Esophagus squamous epithelium (tissue), 5 donors: Measurements from ENCODE around the gene SCAMP1. TPM values are rescaled to one million over a fixed set of nuclear protein-coding genes. Genes with fewer than 3 reads are reported as not detected.

ENCODE experiments used
- DNase-seq: peaks from one replicate; lab custom pipeline; 2025; lab: John Stamatoyannopoulos, UW
- H3K27ac ChIP-seq, 4 donors: fragments of 200-600 bp; sonication (generic); one replicate each; pipeline ENCODE4 v1.5.1; 2016 to 2019; ENCODE audit warnings: mild to moderate bottlenecking in 1 of 4
- H3K27me3 ChIP-seq, 4 donors: fragments of 200-600 bp; sonication (generic); 1 replicate in 3 of 4; 2 replicates in 1 of 4; pipeline versions ENCODE4 v1.5.1 to v1.6.0; 2017 to 2021; ENCODE audit warnings: antibody characterized with exemption in 1 of 4
- H3K36me3 ChIP-seq, 3 donors: fragments of 200-600 bp; sonication (generic); one replicate each; pipeline ENCODE4 v1.5.1; 2016 to 2019
- H3K4me1 ChIP-seq, 3 donors: fragments of 200-600 bp; sonication (generic); one replicate each; pipeline ENCODE4 v1.5.1; 2017 to 2019
- H3K4me3 ChIP-seq, 4 donors: fragments of 200-600 bp; sonication (generic); 1 replicate in 3 of 4; 2 replicates in 1 of 4; pipeline ENCODE4 v1.5.1; 2016 to 2019; ENCODE audit warnings: mild to moderate bottlenecking in 2 of 4, moderate library complexity in 1 of 4
- H3K9me3 ChIP-seq, 3 donors: fragments of 200-600 bp; sonication (generic); one replicate each; pipeline ENCODE4 v1.5.1; 2016 to 2019
- POLR2A ChIP-seq, 4 donors: fragments of 450-650 bp; IDR thresholded peaks; one replicate each; pipeline ENCODE4 v1.6.1; 2017; ENCODE audit warnings: antibody characterized with exemption in 4 of 4, mild to moderate bottlenecking in 4 of 4, moderate library complexity in 3 of 4
- WGBS, 2 donors: methylation state at CpG; one replicate each; pipeline ENCODE4 v1.1.5; 2018; 5-methylcytosine and 5-hydroxymethylcytosine counted together
- intact Hi-C: fragments of 100-400 bp; cut with DNase I; formaldehyde crosslinking; loops from one replicate; pipeline ENCODE4 v1.15.0; 2022
- small RNA-seq, 4 donors: library from RNA; depleted of rRNA; stranded (forward); fragments of <200 nt; gene quantifications; one replicate each; pipeline ENCODE3, GENCODE V24; 2016
- total RNA-seq, 4 donors: library from RNA; depleted of rRNA; stranded (reverse); fragments of >200 nt; gene quantifications; one replicate each; pipeline ENCODE4 v1.1.0, GENCODE V29; 2016
- TF ChIP-seq, protein P1 (sequence below), 6 experiments: fragments of 450-650 bp in 4 of 6; fragments of 200-600 bp in 2 of 6; sonication (generic) in 2 of 6; IDR thresholded peaks; one replicate each; pipeline ENCODE4 v1.5.1; 2016 to 2019; ENCODE audit warnings: antibody characterized with exemption in 6 of 6, mild to moderate bottlenecking in 4 of 6, moderate library complexity in 4 of 6
- donor health status: DM: yes; HTN: yes; CAD: no.

The SCAMP1 gene
- total RNA-seq, 4 donors from 2014 or later: 15.2 to 27.6 (median 21.3) TPM

DNA sequence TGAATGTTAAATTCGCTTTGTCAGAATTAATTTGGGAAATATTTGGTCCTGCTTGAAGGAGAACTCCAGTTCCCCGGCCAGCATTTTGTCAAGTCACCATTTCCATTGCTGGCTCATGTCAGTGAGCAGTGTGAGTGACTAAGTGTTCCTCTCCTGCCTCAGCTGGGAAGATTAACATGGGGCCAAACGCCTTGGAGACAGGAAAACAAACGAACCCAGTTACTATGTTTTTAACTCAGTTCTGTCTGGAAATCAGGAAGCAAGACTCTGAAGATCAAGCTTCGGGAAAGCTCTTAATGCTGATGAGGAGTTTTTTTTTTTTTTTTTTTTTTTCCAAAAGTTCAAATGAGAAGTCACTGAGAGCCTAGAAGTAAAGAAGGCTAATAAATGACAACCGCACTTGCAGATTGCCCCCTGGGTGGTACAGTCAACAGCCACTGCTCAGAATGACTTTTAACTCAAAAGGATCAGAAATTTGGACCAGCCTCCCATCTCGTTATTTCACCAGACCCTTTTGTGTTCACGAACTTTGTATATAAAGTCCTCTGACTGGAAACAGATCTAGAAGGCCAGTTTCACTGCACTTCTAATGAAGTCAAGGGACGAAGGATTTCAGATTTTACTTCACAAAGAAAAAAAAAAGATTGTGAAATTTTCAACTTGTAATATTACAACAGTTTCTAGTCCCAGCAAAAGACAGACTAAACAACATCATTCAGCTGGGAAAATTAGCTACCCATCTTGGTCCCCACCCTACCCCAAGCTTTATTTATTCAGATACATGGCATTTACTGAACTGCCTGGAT is 166.8 kb downstream of the SCAMP1 start:
- H3K27ac ChIP-seq: peak overlapping the region; percentile 63 to 88 (median 78)
- no peak overlapping the region for H3K4me3 ChIP-seq
- no peaks in the 10 kb centered on the region for H3K36me3 ChIP-seq
- H3K4me1 ChIP-seq: peaks cover 13 to 57% (median 44%) of the 10 kb centered on the region in 3 donors
- H3K27me3 ChIP-seq: no peaks in the 10 kb centered on the region
- H3K9me3 ChIP-seq: no peaks in the 10 kb centered on the region
- DNase-seq: no peak
- intact Hi-C loops: no loop called here
- WGBS, 2 donors: 25 to 40% methylated on average over 9 of the region's 9 CpGs
- no peak for TF ChIP-seq POLR2A (IDR thresholded peaks at IDR 0.05)
- TF ChIP-seq, protein P1, sequence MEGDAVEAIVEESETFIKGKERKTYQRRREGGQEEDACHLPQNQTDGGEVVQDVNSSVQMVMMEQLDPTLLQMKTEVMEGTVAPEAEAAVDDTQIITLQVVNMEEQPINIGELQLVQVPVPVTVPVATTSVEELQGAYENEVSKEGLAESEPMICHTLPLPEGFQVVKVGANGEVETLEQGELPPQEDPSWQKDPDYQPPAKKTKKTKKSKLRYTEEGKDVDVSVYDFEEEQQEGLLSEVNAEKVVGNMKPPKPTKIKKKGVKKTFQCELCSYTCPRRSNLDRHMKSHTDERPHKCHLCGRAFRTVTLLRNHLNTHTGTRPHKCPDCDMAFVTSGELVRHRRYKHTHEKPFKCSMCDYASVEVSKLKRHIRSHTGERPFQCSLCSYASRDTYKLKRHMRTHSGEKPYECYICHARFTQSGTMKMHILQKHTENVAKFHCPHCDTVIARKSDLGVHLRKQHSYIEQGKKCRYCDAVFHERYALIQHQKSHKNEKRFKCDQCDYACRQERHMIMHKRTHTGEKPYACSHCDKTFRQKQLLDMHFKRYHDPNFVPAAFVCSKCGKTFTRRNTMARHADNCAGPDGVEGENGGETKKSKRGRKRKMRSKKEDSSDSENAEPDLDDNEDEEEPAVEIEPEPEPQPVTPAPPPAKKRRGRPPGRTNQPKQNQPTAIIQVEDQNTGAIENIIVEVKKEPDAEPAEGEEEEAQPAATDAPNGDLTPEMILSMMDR (IDR thresholded peaks at IDR 0.05): no peak

DNA sequence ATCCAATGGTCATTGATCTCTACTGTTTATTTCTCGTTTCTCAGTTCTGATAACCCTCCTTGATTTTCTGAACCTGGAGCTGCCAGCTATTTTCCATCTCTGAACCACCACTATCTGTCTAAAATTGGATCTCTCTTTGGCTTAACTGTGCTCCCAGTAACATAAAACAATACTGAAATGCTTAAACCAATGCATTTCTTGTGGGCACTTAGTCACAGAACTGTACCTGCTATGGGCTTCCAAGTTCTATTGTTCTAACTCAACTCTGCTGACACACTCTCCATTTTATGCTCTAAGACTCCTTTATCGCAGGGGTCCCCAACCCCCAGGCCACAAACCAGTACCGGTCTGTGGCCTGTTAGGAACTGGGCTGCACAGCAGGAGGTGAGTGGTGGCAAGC is 167.5 kb downstream of the SCAMP1 start:
- H3K27me3 ChIP-seq: no peaks in the 10 kb centered on the region
- DNase-seq: no peak
- H3K4me1 ChIP-seq: peaks cover 13 to 57% (median 44%) of the 10 kb centered on the region in 3 donors
- intact Hi-C loops: no loop called here
- no peaks in the 10 kb centered on the region for H3K36me3 ChIP-seq
- TF ChIP-seq POLR2A (IDR thresholded peaks at IDR 0.05): no peak
- TF ChIP-seq, protein P1 (IDR thresholded peaks at IDR 0.05): no peak
- peak overlapping the region; percentile 63 to 88 (median 78) for H3K27ac ChIP-seq
- WGBS, 2 donors: 84 to 90% methylated on average over 3 of the region's 3 CpGs
- H3K9me3 ChIP-seq: no peaks in the 10 kb centered on the region
- H3K4me3 ChIP-seq: no peak overlapping the region

Small RNAs within 50 kb of the gene (small RNA-seq; reads per million reads assigned to genes)
- gene RF00019 (0 reads per million in 4 donors), gene RNU6-183P (0 reads per million in 4 donors)

Other genes starting within 250 kb of the SCAMP1 start
- 10 to 100 TPM; 30.7 to 48.5 (median 41.9) TPM for gene AP3B1, start 65.9 kb upstream of the SCAMP1 start, total RNA-seq